PC-9 (cell line): ENCODE results near the gene SGMS1.

ENCODE experiments used
- CTCF ChIP-seq: fragments of 200-600 bp; sonication (generic); conservative IDR thresholded peaks from 2 replicates; pipeline ENCODE4 v1.6.1; 2017; ENCODE audit warnings: mixed run types, antibody characterized with exemption, mild to moderate bottlenecking, moderate library complexity
- EZH2 ChIP-seq: fragments of 200-600 bp; sonication (generic); IDR thresholded peaks from 2 replicates; pipeline ENCODE4 v1.8.0; 2017; ENCODE audit warnings: antibody characterized with exemption, low read depth

DNA sequence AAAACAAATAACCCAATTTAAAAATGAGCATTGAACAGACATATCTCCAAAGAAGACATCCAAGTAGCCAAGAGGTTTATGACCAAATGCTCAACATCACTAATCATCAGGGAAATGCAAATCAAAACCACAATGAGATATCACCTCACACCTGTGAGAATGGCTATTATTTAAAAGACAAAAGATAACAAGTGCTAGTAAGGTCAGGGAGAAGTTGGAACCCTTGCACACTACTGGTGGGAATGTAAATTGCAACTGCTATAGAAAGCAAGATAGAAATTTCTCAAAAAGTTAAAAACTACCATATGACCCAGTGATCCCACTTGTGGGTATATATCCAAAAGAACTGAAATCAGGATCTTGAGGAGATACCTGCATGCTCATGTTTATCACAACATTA, 49.5 kb downstream of the SGMS1 start:
- TF ChIP-seq CTCF: peak; percentile 48; the same call in 1 of the 2 replicates
- TF ChIP-seq EZH2: no peak
